ENCODE data around the gene SEMA3D. TPM values are rescaled to one million over a fixed set of nuclear protein-coding genes. Genes with fewer than 3 reads are reported as not detected.

Gene SEMA3D
- total and polyA plus RNA-seq, 7 donors: 0.23 to 5.5 (median 2.5) TPM

- intact Hi-C loops (cut with DNase I): no loop called here
- Histone ChIP-seq H3K27me3 (no peaks in the 10 kb centered on the region), H3K36me3 (no peaks in the 10 kb centered on the region), H3K4me3 (no peak overlapping the region), H3K4me1 (peaks cover 0 to 17% (median 11%) of the 10 kb centered on the region in 4 donors), H3K27ac (no peak overlapping the region), H3K9me3 (no peaks in the 10 kb centered on the region)
- no peak for DNase-seq
- WGBS, 2 donors: 64 to 71% methylated on average over 1 of the region's 1 CpG
- TF ChIP-seq CTCF (IDR thresholded peaks at IDR 0.05) (no peak), POLR2A (IDR thresholded peaks at IDR 0.05) (no peak), POLR2AphosphoS5 (IDR thresholded peaks at IDR 0.05) (no peak), EP300 (IDR thresholded peaks at IDR 0.05) (no peak)
Measured at GRCh38 chr7:85065306-85065705, 121.5 kb downstream of the SEMA3D start.

GRCh38 chr7:85062651-85063050, 124.2 kb downstream of the SEMA3D start:
- no peak for DNase-seq
- Histone ChIP-seq H3K27me3 (no peaks in the 10 kb centered on the region), H3K4me3 (no peak overlapping the region), H3K4me1 (peaks cover 0 to 17% (median 11%) of the 10 kb centered on the region in 4 donors), H3K36me3 (no peaks in the 10 kb centered on the region), H3K27ac (no peak overlapping the region), H3K9me3 (no peaks in the 10 kb centered on the region)
- 82 to 86% methylated on average over 1 of the region's 1 CpG for WGBS, 2 donors
- intact Hi-C loops (cut with DNase I): no loop called here
- TF ChIP-seq EP300 (IDR thresholded peaks at IDR 0.05) (no peak), POLR2AphosphoS5 (IDR thresholded peaks at IDR 0.05) (no peak), CTCF (IDR thresholded peaks at IDR 0.05) (no peak), POLR2A (IDR thresholded peaks at IDR 0.05) (no peak)

- 49 to 82% methylated on average over 2 of the region's 2 CpGs for WGBS, 2 donors
- TF ChIP-seq POLR2A (IDR thresholded peaks at IDR 0.05): no peak
- TF ChIP-seq CTCF (IDR thresholded peaks at IDR 0.05): no peak
- TF ChIP-seq POLR2AphosphoS5 (IDR thresholded peaks at IDR 0.05): no peak
- TF ChIP-seq EP300 (IDR thresholded peaks at IDR 0.05): no peak
- intact Hi-C loops (cut with DNase I): no loop called here
- peaks cover 0 to 17% (median 11%) of the 10 kb centered on the region in 4 donors for H3K4me1 ChIP-seq
- no peak overlapping the region for H3K4me3 ChIP-seq
- no peak for DNase-seq
- H3K27me3 ChIP-seq: no peaks in the 10 kb centered on the region
- H3K36me3 ChIP-seq: no peaks in the 10 kb centered on the region
- no peak overlapping the region for H3K27ac ChIP-seq
- no peaks in the 10 kb centered on the region for H3K9me3 ChIP-seq
Measured at GRCh38 chr7:85061456-85061855, 125.4 kb downstream of the SEMA3D start.

- Histone ChIP-seq H3K4me1 (peaks cover 0 to 13% (median 9%) of the 10 kb centered on the region in 4 donors), H3K36me3 (no peaks in the 10 kb centered on the region), H3K27ac (no peak overlapping the region), H3K27me3 (no peaks in the 10 kb centered on the region), H3K9me3 (no peaks in the 10 kb centered on the region), H3K4me3 (no peak overlapping the region)
- 87 to 94% methylated on average over 2 of the region's 2 CpGs for WGBS, 2 donors
- intact Hi-C loops (cut with DNase I): no loop called here
- DNase-seq: no peak
- TF ChIP-seq EP300 (IDR thresholded peaks at IDR 0.05): no peak
- no peak for TF ChIP-seq POLR2AphosphoS5 (IDR thresholded peaks at IDR 0.05)
- TF ChIP-seq CTCF (IDR thresholded peaks at IDR 0.05): no peak
- no peak for TF ChIP-seq POLR2A (IDR thresholded peaks at IDR 0.05)
Measured at GRCh38 chr7:85060696-85061095, 126.2 kb downstream of the SEMA3D start.

- H3K9me3 ChIP-seq: no peaks in the 10 kb centered on the region
- no peaks in the 10 kb centered on the region for H3K27me3 ChIP-seq
- no peak for TF ChIP-seq POLR2AphosphoS5 (IDR thresholded peaks at IDR 0.05)
- TF ChIP-seq CTCF (IDR thresholded peaks at IDR 0.05): no peak
- no peak for TF ChIP-seq POLR2A (IDR thresholded peaks at IDR 0.05)
- TF ChIP-seq EP300 (IDR thresholded peaks at IDR 0.05): no peak
- no peak overlapping the region for H3K4me3 ChIP-seq
- no peak overlapping the region for H3K27ac ChIP-seq
- 86 to 93% methylated on average over 2 of the region's 2 CpGs for WGBS, 2 donors
- intact Hi-C loops (cut with DNase I): no loop called here
- no peak for DNase-seq
- H3K4me1 ChIP-seq: no peaks in the 10 kb centered on the region
- no peaks in the 10 kb centered on the region for H3K36me3 ChIP-seq
Measured at GRCh38 chr7:85055906-85056305, 130.9 kb downstream of the SEMA3D start.

All from sigmoid colon (tissue), 7 donors.